Measurements from ENCODE around the gene ARNT2.

The ARNT2 gene

DNA sequence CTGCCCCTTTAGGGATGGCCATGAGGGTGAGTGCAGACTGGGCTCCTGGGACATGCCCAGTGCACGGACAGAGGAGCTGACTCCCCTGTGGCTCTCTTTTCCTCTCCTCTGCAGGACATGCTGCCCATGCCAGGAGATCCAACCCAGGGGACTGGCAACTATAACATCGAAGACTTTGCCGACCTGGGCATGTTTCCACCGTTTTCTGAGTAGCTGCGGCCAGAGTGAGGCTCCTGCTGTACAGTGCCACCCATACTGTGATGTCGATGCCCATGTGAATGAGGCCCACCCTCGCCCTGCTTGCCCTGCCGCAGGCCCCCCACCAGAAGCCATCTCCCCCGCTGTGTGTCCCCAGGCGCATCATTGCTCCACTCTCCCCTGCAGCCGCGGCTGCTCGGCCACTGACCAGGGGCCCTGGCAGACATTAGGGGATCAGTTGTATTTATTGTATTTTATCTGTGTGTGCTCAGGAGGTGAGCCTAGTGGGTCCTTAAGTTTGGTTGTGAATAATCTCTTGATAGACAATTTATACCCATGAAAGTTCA lies 189.4 kb downstream of the ARNT2 start:
- TF ChIP-seq POU2F2 (IDR thresholded peaks at IDR 0.05; ENCODE audit: low read depth, low read length) (no peak), TAF1 (IDR thresholded peaks at IDR 0.05; ENCODE audit: low read depth, low read length) (no peak), SPI1 (IDR thresholded peaks at IDR 0.05; ENCODE audit: low read depth, low read length) (no peak), POLR2A (IDR thresholded peaks at IDR 0.05; ENCODE audit: low read depth, low read length) (no peak), POLR2AphosphoS5 (IDR thresholded peaks at IDR 0.05; ENCODE audit: low read depth, low read length) (no peak), PAX5 (IDR thresholded peaks at IDR 0.05; ENCODE audit: insufficient read depth, low read length, severe bottlenecking) (no peak)
- DNase-seq (ENCODE audit: insufficient read length, low spot score) (no peak), FAIRE-seq (no peak)

DNA sequence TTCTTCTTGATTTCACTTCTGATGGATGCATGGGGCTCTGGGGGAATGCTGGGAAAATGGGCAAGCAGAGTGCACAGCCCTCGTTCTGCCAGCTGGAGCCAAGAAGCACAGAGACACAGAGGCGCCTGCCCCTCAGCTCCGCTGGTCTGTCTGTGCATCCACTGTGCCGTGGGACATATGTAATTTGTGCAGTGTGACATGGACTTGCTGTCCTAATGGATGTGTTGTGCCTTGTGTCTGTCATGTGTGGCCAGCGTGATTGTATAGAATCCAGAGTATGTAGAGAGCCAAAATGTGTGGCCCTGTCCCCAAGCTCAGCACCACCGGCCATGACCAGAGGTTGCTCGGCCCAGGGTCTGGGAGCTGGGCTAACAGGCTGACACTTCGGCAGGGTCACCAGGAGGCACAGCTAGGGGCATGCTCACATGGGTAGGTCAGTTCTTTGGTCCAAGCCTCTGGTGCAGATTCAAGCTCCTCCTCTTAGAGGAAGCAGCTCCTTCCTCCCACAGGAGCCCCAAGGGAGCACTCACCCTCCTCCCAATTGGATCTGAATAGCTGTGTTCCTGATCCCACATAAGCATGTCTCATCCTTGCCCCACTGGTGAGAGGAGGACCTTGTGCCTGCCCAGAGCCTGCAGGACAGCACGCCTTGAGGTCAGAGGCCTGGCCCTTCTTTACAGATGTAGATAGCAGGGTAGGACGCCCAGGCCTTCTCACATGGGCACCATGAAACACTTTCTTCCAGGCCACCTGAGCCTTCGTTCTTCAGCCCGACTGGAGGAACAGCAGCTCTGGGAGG lies 190.1 kb downstream of the ARNT2 start:
- TF ChIP-seq POLR2A (IDR thresholded peaks at IDR 0.05; ENCODE audit: low read depth, low read length) (no peak), SPI1 (IDR thresholded peaks at IDR 0.05; ENCODE audit: low read depth, low read length) (no peak), POLR2AphosphoS5 (IDR thresholded peaks at IDR 0.05; ENCODE audit: low read depth, low read length) (no peak), PAX5 (IDR thresholded peaks at IDR 0.05; ENCODE audit: insufficient read depth, low read length, severe bottlenecking) (no peak), POU2F2 (IDR thresholded peaks at IDR 0.05; ENCODE audit: low read depth, low read length) (no peak), TAF1 (IDR thresholded peaks at IDR 0.05; ENCODE audit: low read depth, low read length) (no peak)
- FAIRE-seq, result no peak
- DNase-seq (ENCODE audit: insufficient read length, low spot score), result no peak

GRCh38 chr15:80595396-80595795 lies 191.2 kb downstream of the ARNT2 start:
- no peak for DNase-seq (ENCODE audit: insufficient read length, low spot score)
- FAIRE-seq, result no peak
- TF ChIP-seq TAF1 (IDR thresholded peaks at IDR 0.05; ENCODE audit: low read depth, low read length) (no peak), POLR2A (IDR thresholded peaks at IDR 0.05; ENCODE audit: low read depth, low read length) (no peak), POU2F2 (IDR thresholded peaks at IDR 0.05; ENCODE audit: low read depth, low read length) (no peak), POLR2AphosphoS5 (IDR thresholded peaks at IDR 0.05; ENCODE audit: low read depth, low read length) (no peak), SPI1 (IDR thresholded peaks at IDR 0.05; ENCODE audit: low read depth, low read length) (no peak), PAX5 (IDR thresholded peaks at IDR 0.05; ENCODE audit: insufficient read depth, low read length, severe bottlenecking) (no peak)

DNA sequence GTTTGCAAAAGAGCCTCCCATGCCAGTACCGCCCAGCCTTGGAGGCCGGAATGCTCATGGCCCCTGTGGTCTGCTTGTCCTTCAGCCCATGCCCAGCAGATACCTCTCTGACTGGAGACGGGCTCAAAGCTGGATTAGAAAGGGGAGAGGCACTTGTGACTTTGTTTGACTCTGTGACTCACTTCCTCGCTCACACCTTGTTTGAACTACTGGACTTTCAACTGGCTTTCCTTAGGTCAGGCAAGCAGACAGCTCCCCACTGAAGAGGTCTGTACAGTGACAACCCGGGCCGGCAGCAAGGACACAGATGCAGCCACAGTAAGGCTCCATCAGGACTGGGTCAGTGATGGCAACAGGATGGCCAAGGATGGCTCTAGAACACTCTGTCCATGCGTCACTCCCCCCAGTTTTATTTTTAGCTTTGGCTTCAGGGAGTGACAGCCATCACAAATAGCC lies 192.4 kb downstream of the ARNT2 start:
- FAIRE-seq, result no peak
- no peak for DNase-seq (ENCODE audit: insufficient read length, low spot score)

DNA sequence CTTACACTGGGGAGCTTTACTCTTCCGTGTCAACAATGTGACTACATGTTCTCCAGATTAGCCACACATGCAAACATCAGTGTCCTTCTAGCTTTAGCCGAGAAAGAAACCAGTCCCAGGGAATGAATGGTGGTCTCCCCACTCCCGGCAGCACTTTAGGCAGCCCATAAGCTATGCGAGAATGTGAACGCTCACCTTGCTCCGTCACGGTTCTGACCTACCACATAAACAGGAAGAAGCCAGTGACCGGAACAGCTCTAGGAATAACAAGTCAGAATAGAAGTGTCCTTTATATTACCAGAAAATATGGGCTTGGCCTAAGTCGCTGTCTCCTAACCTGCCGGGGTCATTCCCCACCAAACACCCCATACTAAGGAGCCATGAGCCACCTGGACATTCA lies 192.9 kb downstream of the ARNT2 start:
- FAIRE-seq (no peak), DNase-seq (ENCODE audit: insufficient read length, low spot score) (no peak)
- TF ChIP-seq TAF1 (IDR thresholded peaks at IDR 0.05; ENCODE audit: low read depth, low read length) (no peak), POLR2AphosphoS5 (IDR thresholded peaks at IDR 0.05; ENCODE audit: low read depth, low read length) (no peak), POU2F2 (IDR thresholded peaks at IDR 0.05; ENCODE audit: low read depth, low read length) (no peak), POLR2A (IDR thresholded peaks at IDR 0.05; ENCODE audit: low read depth, low read length) (no peak), SPI1 (IDR thresholded peaks at IDR 0.05; ENCODE audit: low read depth, low read length) (no peak), PAX5 (IDR thresholded peaks at IDR 0.05; ENCODE audit: insufficient read depth, low read length, severe bottlenecking) (no peak)

More for the DNA sequence above, 192.4 kb downstream of the ARNT2 start:
- TF ChIP-seq POLR2AphosphoS5 (IDR thresholded peaks at IDR 0.05; ENCODE audit: low read depth, low read length) (no peak), POU2F2 (IDR thresholded peaks at IDR 0.05; ENCODE audit: low read depth, low read length) (no peak), SPI1 (IDR thresholded peaks at IDR 0.05; ENCODE audit: low read depth, low read length) (no peak), TAF1 (IDR thresholded peaks at IDR 0.05; ENCODE audit: low read depth, low read length) (no peak), POLR2A (IDR thresholded peaks at IDR 0.05; ENCODE audit: low read depth, low read length) (no peak), PAX5 (IDR thresholded peaks at IDR 0.05; ENCODE audit: insufficient read depth, low read length, severe bottlenecking) (no peak)

- DNase-seq (ENCODE audit: insufficient read length, low spot score) (no peak), FAIRE-seq (no peak)
- TF ChIP-seq POLR2A (IDR thresholded peaks at IDR 0.05; ENCODE audit: low read depth, low read length) (no peak), POU2F2 (IDR thresholded peaks at IDR 0.05; ENCODE audit: low read depth, low read length) (no peak), POLR2AphosphoS5 (IDR thresholded peaks at IDR 0.05; ENCODE audit: low read depth, low read length) (no peak), PAX5 (IDR thresholded peaks at IDR 0.05; ENCODE audit: insufficient read depth, low read length, severe bottlenecking) (no peak), TAF1 (IDR thresholded peaks at IDR 0.05; ENCODE audit: low read depth, low read length) (no peak), SPI1 (IDR thresholded peaks at IDR 0.05; ENCODE audit: low read depth, low read length) (no peak)
Measured at GRCh38 chr15:80599359-80599758, 195.2 kb downstream of the ARNT2 start.

- no peak for TF ChIP-seq POLR2A (IDR thresholded peaks at IDR 0.05; ENCODE audit: low read depth, low read length)
- TF ChIP-seq PAX5 (IDR thresholded peaks at IDR 0.05; ENCODE audit: insufficient read depth, low read length, severe bottlenecking), result no peak
- TF ChIP-seq POLR2AphosphoS5 (IDR thresholded peaks at IDR 0.05; ENCODE audit: low read depth, low read length), result no peak
- no peak for TF ChIP-seq SPI1 (IDR thresholded peaks at IDR 0.05; ENCODE audit: low read depth, low read length)
- TF ChIP-seq POU2F2 (IDR thresholded peaks at IDR 0.05; ENCODE audit: low read depth, low read length), result no peak
- TF ChIP-seq TAF1 (IDR thresholded peaks at IDR 0.05; ENCODE audit: low read depth, low read length), result no peak
- FAIRE-seq, result no peak
- no peak for DNase-seq (ENCODE audit: insufficient read length, low spot score)
Measured at GRCh38 chr15:80600626-80601025, 196.4 kb downstream of the ARNT2 start.

- no peak for TF ChIP-seq TAF1 (IDR thresholded peaks at IDR 0.05; ENCODE audit: low read depth, low read length)
- no peak for TF ChIP-seq SPI1 (IDR thresholded peaks at IDR 0.05; ENCODE audit: low read depth, low read length)
- TF ChIP-seq PAX5 (IDR thresholded peaks at IDR 0.05; ENCODE audit: insufficient read depth, low read length, severe bottlenecking), result no peak
- TF ChIP-seq POU2F2 (IDR thresholded peaks at IDR 0.05; ENCODE audit: low read depth, low read length), result no peak
- DNase-seq (ENCODE audit: insufficient read length, low spot score) (no peak), FAIRE-seq (no peak)
Measured at GRCh38 chr15:80601256-80601655, 197.1 kb downstream of the ARNT2 start.
